ENCODE measurements around the gene MGAT1.
A peak's percentile ranks its signal among the peaks of the same experiment; 100 is the strongest.

The MGAT1 gene

DNA sequence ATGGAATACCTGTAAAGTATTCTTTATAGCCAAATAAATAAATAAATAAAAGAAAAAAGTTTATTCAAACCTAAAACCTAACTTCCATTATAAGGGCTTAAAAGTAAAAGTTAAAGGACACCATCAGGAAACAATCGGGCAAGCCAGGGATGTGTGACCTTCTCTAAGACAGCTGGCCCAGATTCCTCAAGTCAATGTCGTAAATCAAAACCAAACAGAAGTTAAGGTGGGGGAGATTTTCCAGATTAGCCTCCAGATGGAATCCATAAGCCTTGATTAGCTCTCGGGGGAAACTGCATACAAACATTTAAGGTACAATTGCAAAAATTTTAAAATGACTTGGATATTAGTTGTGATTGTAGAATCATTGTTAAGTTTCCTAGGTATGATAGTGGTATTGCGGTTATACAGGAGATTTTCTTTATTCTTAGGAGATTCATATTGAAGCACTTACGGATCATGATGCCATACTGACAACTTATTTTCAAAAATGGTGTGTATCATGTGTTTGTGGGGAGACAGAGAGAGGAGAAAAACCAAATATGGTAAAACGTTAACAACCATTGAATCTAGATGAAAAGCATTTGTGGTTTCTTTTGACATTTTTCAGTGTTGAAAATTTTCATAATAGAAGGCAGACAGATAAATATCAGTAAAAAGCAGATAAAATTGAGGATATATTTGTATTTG lies 21.5 kb upstream of the MGAT1 start:
- no peak for DNase-seq (ENCODE audit: low spot score)

DNA sequence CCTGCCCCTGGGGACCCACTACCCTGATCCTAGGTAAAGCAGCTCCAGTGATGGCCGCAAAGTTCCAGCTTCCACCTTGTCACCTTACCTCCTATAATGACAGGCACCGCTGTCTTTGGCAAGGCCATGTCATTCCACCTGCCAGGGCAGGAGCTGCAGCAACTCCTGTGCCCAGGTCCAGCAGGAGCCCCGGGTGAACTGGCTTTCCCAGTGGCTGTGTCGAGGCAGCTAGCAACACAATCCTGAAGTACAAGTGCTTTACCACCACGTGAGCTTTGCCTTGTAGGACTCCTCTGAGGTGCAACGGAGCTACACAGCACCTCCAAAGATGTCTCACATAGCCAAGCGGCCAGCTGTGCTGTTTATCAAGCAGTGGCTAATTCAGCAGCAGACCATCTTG lies 20.7 kb upstream of the MGAT1 start:
- DNase-seq (ENCODE audit: low spot score), result no peak

DNA sequence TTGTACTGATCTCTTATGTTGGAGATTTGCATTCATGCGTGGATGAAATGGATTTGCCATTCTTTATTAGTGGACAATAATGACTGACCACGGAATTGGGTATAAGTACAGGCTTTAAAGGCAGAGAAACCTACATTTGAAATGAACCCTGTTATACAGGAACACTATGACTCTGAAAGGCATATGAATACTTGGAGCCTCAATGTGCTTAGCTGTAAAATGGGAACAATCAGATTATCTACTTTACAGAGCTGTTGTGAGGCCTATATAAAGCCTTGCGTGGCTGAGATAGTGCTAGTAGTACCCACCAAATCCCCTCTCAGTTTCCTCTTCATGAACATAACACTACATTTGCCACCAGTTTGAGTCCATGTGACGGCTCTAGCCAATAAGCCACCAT lies 18.9 kb upstream of the MGAT1 start:
- DNase-seq (ENCODE audit: low spot score), result no peak

DNA sequence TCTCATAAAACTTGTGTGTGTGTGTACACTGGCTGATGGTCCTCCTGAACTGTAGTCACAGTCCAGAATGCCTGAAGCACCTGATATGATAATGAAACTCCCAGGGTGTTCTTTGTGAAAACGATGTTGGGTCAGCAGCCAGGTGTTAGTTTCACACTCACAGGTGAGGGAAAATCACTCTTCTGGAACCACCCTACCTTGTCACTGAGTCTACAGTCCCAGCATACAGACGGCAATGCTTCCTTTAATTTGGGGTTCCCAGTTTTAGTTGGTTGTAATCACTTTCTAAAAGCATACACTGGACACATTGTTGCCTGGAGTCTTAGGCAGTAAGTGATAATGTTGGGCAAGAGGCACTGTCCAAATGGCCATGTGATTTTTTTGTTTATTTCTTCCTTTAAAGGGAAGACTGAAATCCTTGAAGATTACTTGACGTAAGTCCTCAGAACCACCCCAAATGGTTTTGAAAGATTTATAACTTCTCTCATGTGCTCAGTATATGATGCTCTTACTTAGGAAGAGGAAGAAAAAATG lies 18.2 kb upstream of the MGAT1 start:
- no peak for DNase-seq (ENCODE audit: low spot score)

DNA sequence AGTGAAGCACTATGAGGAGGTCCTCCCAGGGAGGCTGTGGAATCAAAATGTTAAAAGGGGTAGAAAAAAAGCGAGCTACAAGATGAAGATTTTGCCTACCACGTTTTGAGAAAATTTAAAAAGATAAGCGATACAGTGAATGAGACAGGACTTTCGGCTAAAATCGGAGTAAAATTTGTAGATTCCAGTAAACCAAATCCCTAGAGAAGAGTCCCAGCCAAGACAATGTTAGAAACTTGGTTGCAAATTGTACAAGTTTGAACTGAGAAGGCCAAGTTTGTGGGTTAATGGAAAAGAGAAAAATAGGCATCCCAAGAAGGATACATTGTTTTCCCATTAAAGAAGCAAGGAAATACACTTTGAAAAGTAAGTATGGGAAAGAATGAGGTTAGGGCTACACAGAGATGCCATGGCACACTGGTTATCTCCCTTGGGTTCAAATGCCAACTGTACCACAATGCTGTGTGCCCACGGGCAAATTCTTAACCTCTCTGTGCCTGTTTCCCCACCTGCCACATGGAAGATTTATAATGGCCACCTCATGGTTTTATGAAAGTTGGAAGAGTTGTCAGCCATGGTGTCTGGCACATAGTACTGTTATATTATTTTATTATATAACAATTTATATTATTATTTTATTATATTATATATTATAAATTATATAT lies 16.2 kb upstream of the MGAT1 start:
- DNase-seq (ENCODE audit: low spot score), result no peak

DNA sequence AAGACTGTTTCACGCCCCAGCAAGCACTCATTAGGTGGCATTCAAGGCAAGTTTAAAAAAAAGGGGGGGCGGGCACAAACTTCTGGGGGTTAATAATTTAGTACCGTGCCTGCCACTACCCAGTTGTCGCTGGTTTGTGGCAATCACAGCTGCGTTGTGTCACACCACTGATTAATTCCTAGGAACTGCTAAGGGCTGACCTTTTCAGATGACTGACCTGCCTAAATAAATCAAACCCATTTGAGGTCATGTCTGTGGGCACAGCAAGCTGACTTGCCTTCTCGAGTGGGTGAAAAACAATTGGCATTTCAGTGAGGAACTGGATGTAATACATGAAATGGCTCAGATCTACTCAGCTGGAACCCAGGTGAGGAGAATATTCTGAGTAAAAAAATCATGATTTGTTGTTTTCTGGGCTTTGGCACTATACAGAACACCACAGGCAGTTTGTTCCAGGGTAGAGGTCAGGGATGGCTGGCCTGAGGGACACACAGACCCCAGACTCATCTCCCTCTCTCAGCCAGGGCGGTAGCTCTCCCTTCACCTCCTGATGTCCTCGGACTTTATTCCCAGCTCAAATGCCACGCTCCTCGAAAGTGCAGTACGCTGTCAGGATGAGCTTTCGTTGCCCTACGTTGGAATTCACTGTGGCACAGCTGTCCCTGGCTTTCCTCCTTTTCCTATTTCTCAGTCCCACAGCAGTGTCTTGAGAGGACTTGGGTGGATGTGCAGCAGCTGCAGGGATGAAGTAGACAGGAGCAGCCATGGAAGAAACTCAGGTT lies 15.5 kb upstream of the MGAT1 start:
- no peak for DNase-seq (ENCODE audit: low spot score)

DNA sequence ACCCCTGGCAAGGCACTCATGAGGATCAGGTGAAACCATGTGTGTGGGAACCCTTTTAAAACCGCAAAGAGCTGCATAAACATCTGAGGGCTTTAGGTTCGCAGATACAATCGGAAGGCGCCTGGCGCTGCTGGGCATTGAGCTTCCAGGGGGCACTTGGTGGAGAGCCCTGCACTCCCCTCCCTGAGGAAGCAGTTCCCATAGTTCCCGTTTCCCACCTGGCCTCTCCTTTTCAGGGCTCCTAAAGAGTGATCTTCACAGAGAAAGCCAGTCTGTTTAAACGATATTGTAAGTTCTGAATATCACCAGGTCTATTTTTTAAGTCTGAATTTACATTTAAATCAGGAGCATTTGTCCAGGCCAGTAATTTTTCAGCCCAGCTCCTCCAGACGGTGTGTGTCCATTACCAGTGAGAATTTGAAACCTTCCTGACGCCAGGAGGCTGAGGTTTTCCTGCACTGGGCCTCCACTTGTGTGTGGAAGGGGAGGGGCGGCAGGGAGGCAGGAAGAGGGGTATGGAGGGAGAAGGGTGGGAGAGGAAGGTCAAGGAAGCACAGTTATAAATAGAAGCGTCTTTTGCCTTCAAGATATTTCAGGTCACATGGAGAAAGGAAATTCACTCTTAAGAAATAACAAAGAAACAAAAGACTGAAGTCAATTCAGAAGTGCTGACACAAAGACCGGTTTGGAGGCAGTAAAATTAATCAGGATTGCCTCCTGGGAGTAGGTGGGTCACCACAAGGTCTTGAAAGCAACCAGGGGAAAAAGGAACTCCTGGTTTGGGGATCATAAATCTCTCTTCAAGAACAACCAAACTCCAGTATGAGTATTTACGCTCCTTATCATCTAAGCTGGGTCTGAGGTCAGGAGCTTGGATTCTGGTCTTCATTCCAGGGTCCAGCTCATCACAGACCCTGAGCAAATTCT lies 14.3 kb upstream of the MGAT1 start:
- DNase-seq (ENCODE audit: low spot score), result peak; percentile 65

DNA sequence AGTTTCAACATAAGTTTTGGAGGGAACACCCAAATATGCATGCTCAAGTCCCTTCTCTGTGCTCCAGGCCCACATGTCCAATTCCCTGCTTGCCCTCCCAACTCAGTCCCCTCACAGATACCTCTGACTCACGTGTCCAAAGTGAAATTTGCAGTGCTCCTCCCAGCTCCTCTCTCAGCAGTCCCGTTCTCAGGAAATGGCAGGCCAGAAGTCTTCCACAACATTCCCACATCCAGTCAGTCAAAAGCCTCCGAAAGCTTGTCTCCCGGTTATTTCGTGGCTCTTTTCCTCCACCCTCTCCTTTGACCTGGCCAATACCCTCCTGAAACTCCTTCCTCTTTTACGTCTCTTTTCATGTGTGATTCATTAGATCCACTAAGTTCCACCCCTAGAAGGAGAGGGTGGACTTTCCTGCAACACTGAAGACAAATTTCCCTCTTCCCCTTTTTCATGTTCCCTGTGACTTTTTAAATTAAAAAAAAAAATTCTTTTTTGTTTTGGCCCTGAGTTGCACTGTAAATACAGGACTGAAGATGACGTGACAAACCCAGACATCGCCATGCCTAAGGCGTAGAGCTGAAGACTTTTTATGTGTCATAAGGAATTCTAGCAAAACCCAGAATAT lies 12.8 kb upstream of the MGAT1 start:
- DNase-seq (ENCODE audit: low spot score), result no peak

DNA sequence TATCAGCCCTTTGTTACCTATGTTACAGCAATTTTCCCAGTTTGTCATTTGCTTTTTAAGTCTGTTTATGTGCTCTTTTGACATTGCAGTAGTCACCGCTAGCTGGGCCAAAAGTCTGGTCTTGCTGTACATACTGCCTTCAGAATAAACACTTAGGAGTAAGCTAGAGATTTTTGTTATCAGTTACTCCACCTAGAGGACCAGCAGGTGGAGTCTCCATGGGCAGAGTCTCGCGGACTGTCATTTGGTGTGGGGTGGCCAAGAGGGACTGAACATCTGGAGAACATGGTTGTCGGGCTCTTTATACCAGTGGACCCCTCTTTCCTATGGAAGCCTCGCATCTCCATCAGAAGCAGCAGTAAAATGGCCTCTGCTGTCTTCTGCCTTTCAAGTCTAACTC lies 10.8 kb upstream of the MGAT1 start:
- no peak for DNase-seq (ENCODE audit: low spot score)

DNA sequence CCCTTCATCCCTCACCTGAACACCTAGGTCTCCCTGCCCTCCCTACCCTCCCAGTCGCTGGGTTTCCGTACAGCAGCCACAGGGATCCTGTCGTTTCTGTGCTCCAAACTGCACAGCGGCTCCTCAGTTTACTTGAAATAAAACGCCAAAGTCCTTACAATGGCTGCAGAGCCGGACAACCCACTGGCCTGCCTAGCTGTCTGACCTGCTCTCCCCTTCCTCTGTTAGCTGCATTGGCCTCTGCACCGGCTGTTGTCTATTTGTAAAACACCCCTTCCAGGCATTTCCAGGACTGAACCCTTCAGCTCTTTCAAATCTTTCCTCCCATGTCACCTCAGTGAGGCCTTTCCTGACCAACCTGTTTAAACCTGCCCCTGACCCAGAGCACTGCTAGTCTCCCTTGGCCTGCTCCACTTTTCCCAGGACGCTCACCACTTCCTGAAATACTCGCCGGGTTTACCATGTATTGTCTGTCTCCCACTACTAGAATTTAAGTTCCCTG lies 9.1 kb upstream of the MGAT1 start:
- DNase-seq (ENCODE audit: low spot score), result no peak

DNA sequence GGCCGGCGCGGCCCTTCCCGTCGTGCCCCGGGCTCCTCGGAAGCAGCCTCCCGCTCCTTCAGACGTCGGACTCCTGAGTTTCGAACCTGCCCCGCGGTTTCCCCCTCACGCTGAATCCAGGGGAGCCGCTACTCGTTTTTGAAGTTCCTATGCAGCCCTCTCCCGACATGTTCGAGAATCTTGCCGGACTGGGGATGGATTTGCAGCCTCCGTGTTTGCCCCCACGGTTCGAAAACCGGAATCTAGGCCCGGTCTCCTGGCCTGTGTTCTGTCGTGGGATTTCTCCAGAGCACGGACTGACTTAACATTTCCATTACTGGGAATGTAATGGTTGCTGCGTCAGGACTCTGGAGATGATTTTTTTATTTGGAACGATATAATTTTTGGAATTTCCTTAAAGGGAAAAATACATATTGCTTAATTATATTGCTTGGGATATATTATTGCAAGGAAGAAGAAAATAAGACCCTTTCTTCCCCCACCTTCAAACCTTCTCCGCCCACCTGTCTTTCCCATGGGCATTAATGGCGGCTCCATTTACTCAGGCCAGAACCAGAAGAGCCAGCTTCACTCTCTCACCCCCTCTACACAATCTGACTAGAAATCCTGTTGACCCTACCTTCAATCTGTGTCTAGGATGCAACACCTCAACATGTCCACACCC lies 8.5 kb upstream of the MGAT1 start:
- no peak for DNase-seq (ENCODE audit: low spot score)

DNA sequence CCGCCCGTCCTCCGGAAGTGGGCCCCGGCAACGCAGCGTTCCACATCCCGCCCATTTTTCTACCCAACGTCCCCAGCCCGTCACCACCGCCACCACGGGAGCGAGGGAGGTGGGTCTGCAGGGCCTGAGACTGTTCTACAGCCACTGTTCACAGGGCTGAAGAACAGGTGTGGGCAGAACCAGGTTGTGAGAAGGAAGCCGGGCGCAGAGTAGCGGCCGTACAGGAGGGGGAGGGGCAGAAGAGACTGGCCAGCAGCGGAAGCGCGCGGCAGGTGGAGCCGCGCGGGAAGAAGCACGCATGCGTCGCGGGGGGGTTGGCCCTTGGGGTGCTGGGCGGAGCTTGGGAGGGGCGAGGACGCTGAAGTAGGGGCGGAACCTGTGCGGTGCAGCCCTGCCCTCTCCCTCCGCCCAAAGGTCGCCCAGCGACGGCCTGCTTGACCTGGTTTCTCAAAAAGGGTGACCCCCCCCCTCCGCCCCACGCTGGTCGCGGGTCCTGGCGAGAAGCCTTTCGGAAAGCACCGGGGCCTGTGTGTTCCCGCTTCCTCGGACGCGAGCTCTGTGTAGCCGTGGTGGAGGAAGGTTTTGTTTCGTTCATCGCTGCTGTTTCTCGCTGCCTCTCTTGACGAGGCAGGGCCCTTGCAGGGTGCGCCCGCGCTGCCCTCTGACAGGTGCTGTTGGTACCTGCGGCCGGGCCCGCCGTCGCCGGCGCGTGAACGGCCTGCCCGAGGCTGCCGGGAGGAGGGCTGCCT lies 7.8 kb upstream of the MGAT1 start:
- peak; percentile 87 for DNase-seq (ENCODE audit: low spot score)

DNA sequence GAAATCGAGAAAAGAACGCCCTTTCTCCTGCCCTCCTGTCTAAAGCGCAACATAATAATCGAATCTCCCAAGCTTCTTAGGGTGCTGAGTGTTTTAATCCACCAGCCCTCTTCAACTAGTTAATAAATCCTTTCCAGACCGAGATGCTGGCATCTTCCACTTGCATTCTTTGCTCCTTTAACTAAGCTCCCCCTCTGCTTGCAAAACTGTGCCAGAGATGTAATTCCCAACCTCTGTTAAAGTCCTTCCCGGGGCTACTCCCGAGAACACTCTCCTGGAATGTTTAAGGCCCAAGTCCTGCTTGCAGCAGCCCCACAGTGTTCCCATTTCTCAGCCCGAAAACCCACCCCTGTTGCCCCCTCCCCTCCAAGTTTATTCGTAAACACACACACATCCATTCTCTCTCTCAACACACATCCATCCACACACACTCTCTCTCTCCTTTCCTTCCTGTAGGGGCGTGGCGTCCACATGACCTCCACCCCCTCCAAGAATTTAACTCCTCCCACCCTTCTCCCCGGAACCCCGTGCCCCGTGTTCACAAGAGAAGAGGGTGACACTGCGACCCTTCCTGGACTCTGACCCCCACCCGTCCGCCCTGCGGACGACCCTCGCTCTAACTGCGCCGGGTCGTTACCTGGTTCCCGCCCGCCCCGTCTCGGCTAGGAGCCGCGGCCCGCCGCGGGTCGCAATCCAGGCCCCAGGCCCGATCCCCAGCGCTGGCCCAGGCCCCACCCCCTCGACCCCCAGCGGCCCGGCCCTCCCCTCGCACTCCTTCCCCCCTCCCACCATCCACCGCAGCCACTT lies 7.0 kb upstream of the MGAT1 start:
- DNase-seq (ENCODE audit: low spot score), result no peak

DNA sequence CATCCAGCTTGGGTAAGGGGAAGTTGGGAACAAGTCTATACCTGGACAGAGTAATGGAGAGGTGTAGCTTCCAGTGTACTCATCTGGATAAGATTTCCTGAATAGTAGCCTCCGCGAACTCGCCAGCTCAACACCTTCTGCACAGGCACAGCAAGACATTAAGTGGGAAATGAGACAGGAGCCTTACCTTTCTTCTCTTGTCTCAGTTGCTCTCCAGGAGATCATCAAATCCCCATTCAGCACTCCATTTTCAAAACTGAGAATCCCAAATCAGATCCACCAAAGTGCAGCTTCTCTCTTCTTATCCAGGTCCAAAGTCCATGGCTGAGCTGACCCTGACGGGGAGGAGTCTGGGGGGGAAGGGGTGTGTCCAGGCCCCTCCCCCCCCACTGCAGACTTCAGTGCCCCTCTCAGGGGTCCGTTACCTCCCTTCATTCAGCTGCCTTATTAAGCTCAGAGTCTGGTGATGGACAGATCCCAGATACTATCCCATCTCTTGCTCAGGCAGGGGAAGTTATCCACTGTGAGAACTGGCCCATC lies 5.9 kb upstream of the MGAT1 start:
- DNase-seq (ENCODE audit: low spot score), result no peak

DNA sequence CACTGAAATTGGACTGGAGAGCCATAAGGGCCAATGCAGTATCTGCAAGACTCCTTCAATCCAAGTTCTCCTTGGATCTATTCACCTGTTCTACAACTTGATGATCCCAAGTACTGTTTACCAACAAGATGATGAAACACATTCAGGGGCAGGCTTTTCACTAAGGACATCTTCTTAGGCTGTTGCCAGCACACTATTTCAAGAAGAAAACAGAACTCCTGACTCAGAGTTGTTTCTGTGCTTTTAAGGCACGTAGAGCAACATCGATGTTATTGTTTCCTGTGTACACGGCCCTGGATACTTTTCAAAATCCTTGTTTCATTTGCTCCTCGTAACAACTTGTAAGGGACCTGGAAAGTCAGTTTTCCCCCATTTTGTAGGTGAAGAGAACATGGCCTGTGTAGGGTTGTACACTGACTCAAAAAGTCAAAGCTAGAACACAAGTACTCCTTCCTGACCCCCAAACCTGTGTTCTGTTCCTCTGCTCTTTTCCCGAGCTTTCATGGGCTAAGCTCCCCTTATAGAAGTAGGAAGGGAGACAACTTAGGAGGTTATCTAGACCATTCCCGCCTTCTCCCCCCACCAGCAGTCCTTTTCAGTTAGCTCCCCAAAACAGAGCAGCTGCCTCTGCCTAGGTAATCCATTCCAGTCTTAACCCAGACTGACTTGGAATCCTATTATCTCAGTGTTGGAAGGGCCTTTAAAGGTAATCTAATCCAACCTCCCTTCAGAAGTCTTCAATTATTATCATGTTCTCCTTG lies 5.2 kb upstream of the MGAT1 start:
- DNase-seq (ENCODE audit: low spot score), result no peak

DNA sequence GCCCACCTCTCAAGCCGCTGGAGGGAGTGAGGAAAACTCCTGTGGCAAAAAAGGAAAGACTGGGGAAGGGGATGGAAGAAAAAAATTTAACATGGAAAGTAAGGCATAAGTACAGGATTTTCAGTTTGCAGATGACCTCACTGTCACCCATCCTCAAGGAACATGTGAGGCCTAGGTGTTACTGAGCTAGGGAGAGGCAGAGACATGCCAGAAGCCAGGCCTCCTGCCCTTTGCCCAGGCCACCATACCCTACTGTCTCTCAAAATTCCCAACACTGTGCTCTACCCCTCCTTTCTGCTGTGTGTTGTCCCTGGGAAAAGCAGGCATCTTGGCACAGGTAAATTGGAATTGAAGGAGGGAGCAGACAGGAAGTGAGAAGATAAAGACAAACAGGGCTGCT lies 4.4 kb upstream of the MGAT1 start:
- no peak for DNase-seq (ENCODE audit: low spot score)

DNA sequence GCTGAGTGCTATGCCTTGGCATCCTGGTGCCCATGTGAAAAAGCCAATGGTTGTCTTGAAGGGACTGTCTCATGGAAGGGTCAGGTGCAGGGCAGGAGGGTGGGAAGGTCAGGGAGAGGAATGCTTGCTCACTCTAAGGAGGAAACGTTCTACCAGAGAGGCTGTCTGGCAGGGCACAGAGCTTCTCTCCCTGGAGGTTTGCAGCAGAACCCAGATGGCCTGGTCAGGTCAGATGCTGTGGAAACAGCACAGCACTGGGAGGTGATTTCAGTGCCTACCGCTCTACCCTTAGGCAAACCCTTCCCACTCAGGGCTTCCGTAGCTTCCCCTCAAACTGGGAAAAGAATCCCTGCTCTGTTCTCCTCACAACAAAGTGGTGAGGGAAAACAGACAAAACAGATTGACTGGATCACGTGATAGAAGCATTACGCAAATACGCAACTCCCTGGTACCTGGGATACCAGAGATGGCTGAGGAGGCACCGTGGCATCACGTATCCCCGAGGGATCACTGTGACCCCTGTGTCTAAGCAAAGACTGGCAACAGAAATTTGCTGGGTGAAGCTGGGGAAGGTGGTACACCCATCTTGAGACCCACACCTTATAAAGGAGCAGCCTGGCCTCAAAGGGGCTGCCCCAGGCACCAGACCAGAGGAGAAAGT lies 3.9 kb upstream of the MGAT1 start:
- DNase-seq (ENCODE audit: low spot score), result no peak

All from kidney capillary endothelial cell (primary cell).